Esophagus (tissue), 2 donors: Measurements from ENCODE around the gene NLRC5. TPM values are rescaled to one million over a fixed set of nuclear protein-coding genes. Genes with fewer than 3 reads are reported as not detected.
A peak's percentile ranks its signal among the peaks of the same experiment; 100 is the strongest.
"Not testable (repeated sequence)": the region's sequence is repeated elsewhere in the genome, so short reads cannot be mapped to it uniquely, and the experiment has no call there.

Experiments
- H3K27ac ChIP-seq, 2 donors: one replicate each; pipeline ENCODE4 v1.5.1; 2013; ENCODE audit warnings: low read depth in 2 of 2, mild to moderate bottlenecking in 2 of 2, inconsistent platforms in 1 of 2, low read length in 1 of 2, moderate library complexity in 1 of 2
- H3K27me3 ChIP-seq, 2 donors: one replicate each; pipeline ENCODE4 v1.6.1; 2013; ENCODE audit warnings: low read length in 2 of 2, control low read depth in 1 of 2, mild to moderate bottlenecking in 1 of 2; ENCODE audit not compliant: insufficient read depth in 2 of 2, control insufficient read depth in 1 of 2
- H3K36me3 ChIP-seq, 2 donors: one replicate each; pipeline ENCODE4 v1.6.1; 2013; ENCODE audit warnings: low read length in 1 of 2; ENCODE audit not compliant: control insufficient read depth in 2 of 2, insufficient read depth in 2 of 2
- H3K4me1 ChIP-seq, 2 donors: one replicate each; pipeline ENCODE4 v1.6.1; 2013; ENCODE audit warnings: low read length in 1 of 2; ENCODE audit not compliant: control insufficient read depth in 2 of 2, insufficient read depth in 2 of 2
- H3K4me3 ChIP-seq, 2 donors: one replicate each; pipeline ENCODE4 v1.5.1; 2013; ENCODE audit warnings: low read length in 2 of 2, mild to moderate bottlenecking in 2 of 2, low read depth in 1 of 2, moderate library complexity in 1 of 2
- H3K9me3 ChIP-seq, 2 donors: one replicate each; pipeline ENCODE4 v1.6.1; 2013; ENCODE audit warnings: mild to moderate bottlenecking in 2 of 2, low read depth in 1 of 2, low read length in 1 of 2, moderate library complexity in 1 of 2; ENCODE audit not compliant: control insufficient read depth in 2 of 2, insufficient read depth in 1 of 2
- WGBS, 2 donors: extraction: QIAGEN DNeasy Blood & Tissue Kit; methylation state at CpG; one replicate each; pipeline ENCODE4 v1.1.7; 2013; 5-methylcytosine and 5-hydroxymethylcytosine counted together
- polyA plus RNA-seq, 2 donors: library from polyadenylated mRNA; stranded (reverse); fragments of 200-250 nt; gene quantifications; one replicate each; pipeline ENCODE4 v1.2.3, GENCODE V29; 2013
- donor health status: healthy with polysubstance abuse.
- donor health status: Bipolar disorder and iron deficiency.

NLRC5 gene
- polyA plus RNA-seq, 2 donors: 11.3 to 21.7 TPM

DNA sequence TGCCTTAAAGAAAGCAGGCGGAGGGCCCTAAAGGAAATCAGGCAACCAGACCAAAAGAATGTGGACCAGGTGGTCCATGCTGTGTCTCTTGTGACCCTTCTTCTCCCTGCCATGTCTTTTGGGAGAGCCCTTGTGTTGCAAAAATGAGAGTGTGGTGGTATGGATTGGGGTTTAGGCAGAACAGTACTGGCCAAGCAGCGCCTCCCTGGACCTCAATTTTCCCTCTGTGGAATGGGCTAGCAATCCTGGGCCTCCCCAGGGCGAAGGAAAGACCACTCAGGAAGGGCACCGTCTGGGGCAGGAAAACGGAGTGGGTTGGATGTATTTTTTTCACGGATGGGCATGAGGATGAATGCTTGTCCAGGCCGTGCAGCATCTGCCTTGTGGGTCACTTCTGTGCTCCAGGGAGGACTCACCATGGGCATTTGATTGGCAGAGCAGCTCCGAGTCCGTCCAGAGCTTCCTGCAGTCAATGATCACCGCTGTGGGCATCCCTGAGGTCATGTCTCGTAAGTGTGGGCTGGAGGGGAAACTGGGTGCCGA is 7.6 kb upstream of the NLRC5 start:
- WGBS, 2 donors: 87 to 90% methylated on average over 12 of the region's 12 CpGs
- Histone ChIP-seq H3K4me3 (no peak overlapping the region), H3K9me3 (no peaks in the 10 kb centered on the region), H3K27ac (no peak overlapping the region), H3K36me3 (no peaks in the 10 kb centered on the region), H3K4me1 (peaks cover 0 to 10% of the 10 kb centered on the region in 2 donors), H3K27me3 (no peaks in the 10 kb centered on the region)

DNA sequence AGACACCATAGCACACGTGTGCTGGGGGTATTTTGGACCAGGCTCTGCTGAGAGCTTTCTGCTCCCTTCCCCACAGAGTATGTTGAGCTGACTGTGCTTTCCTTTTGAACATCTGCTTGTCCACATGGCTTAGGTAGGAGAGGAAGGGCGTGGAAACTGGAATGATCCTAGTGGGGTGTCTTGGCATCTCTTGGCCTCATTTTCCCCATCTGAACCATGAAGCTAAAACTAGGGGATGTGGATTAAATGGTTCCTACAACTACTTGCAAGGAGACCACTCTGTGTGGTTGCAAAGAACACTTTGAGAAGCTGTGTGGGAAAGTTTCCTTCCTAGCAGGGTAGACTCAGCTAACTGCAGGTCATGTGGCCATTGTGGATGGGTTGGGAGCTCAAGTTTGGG is 6.7 kb upstream of the NLRC5 start:
- Histone ChIP-seq H3K27ac (no peak overlapping the region), H3K36me3 (no peaks in the 10 kb centered on the region), H3K4me3 (no peak overlapping the region), H3K27me3 (no peaks in the 10 kb centered on the region), H3K4me1 (peaks cover 0 to 10% of the 10 kb centered on the region in 2 donors), H3K9me3 (no peaks in the 10 kb centered on the region)
- 87 to 93% methylated on average over 2 of the region's 2 CpGs for WGBS, 2 donors

GRCh38 chr16:56983211-56983751 is 6.1 kb upstream of the NLRC5 start:
- 68 to 78% methylated on average over 9 of the region's 9 CpGs for WGBS, 2 donors
- Histone ChIP-seq H3K4me3 (no peak overlapping the region), H3K27ac (no peak overlapping the region), H3K9me3 (no peaks in the 10 kb centered on the region), H3K27me3 (no peaks in the 10 kb centered on the region), H3K36me3 (no peaks in the 10 kb centered on the region), H3K4me1 (peaks cover 0 to 13% of the 10 kb centered on the region in 2 donors)

DNA sequence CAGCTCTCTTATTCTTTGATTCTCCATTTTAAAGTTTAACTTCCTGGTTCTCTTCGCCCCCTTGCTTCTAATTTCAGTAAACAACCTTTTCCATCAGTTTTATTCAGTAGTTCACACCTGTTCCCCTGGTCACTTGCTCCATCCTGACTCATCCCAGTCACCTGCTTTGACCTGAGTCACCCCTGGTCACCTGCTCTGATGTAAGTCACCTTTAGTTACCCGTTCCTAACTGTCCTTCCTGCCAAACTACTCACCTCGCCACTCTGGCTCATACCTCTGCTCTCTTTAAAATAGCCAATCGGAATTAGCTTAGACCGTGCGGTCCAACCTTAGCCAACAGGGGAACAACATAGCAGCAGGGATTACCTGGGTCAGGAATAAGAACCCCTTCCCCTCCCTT is 4.7 kb upstream of the NLRC5 start:
- H3K27ac ChIP-seq: no peak overlapping the region

DNA sequence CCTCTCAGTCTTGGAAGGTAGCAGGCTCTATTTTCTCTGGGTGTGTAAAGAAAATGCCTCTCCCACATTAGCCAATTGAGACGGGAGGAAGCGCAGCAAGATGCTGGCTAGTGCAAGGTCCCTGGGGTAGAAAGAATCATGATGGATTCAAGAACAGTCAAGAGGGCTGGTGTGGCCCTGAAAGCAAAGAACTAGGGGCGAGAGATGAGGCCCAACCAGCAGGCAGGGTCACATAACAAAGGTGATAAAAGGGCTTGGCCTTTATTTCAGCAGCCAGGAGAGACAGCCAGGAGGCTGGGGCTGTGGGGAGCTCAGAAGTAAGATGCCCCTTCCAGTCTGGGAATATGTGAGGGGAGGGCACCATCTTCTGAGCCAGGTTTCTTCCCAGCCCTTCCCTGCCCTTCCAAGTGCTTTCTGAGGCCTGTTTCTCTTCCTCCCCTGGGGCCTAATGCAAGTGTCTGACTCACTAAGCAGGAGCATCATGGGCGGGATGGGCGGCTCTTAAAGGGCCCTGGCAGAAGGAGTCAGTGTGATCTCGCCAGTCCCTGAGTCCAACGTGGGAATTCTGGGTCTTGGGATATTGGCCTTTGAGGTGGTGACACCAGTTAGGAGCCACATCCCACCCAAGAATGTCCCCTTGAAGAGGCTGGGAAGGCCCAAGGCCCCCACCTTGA is 3.9 kb upstream of the NLRC5 start:
- no peaks in the 10 kb centered on the region for H3K9me3 ChIP-seq
- no peaks in the 10 kb centered on the region for H3K36me3 ChIP-seq
- H3K27me3 ChIP-seq: no peaks in the 10 kb centered on the region
- H3K4me3 ChIP-seq: no peak overlapping the region
- 40 to 60% methylated on average over 7 of the region's 7 CpGs for WGBS, 2 donors
- H3K4me1 ChIP-seq: peaks cover 0 to 18% of the 10 kb centered on the region in 2 donors
- peak overlapping the region; percentile 15 to 75 for H3K27ac ChIP-seq

More for the DNA sequence above, 4.7 kb upstream of the NLRC5 start:
- H3K36me3 ChIP-seq: no peaks in the 10 kb centered on the region
- H3K4me3 ChIP-seq: no peak overlapping the region
- no peaks in the 10 kb centered on the region for H3K27me3 ChIP-seq
- peaks cover 0 to 18% of the 10 kb centered on the region in 2 donors for H3K4me1 ChIP-seq
- WGBS, 2 donors: 80 to 84% methylated on average over 6 of the region's 6 CpGs
- no peaks in the 10 kb centered on the region for H3K9me3 ChIP-seq

DNA sequence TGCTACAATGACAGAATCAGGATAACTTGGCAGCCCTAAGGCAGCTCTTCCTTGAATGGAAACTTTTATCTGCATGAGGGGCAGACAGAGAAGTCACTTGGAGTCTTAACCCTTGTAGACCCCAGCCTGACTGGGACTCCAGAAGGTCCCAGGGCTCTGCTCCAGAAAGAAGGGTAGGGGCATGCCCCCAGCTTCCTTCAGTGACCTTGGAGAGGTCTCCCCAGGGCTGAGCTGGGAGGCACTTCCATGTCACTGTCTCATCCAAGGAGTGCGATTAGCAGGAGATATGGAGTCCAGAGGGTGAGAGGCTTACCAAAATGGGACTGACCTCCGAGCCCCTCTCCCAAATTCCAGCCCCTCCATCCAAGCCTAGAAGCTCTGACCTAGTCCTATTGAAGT is 3.4 kb upstream of the NLRC5 start:
- Histone ChIP-seq H3K9me3 (no peaks in the 10 kb centered on the region), H3K4me3 (no peak overlapping the region), H3K36me3 (no peaks in the 10 kb centered on the region), H3K27me3 (no peaks in the 10 kb centered on the region), H3K4me1 (peaks cover 0 to 20% of the 10 kb centered on the region in 2 donors), H3K27ac (peak overlapping the region in 1 of 2 donors; percentile 75)
- WGBS, 2 donors: 65 to 69% methylated on average over 2 of the region's 2 CpGs

GRCh38 chr16:56986361-56986760 is 3.0 kb upstream of the NLRC5 start:
- H3K4me1 ChIP-seq: peaks cover 0 to 20% of the 10 kb centered on the region in 2 donors
- H3K4me3 ChIP-seq: no peak overlapping the region
- H3K9me3 ChIP-seq: no peaks in the 10 kb centered on the region
- H3K27me3 ChIP-seq: no peaks in the 10 kb centered on the region
- H3K36me3 ChIP-seq: no peaks in the 10 kb centered on the region
- 40 to 60% methylated on average over 1 of the region's 1 CpG for WGBS, 2 donors
- H3K27ac ChIP-seq: peak overlapping the region in 1 of 2 donors; percentile 75

DNA sequence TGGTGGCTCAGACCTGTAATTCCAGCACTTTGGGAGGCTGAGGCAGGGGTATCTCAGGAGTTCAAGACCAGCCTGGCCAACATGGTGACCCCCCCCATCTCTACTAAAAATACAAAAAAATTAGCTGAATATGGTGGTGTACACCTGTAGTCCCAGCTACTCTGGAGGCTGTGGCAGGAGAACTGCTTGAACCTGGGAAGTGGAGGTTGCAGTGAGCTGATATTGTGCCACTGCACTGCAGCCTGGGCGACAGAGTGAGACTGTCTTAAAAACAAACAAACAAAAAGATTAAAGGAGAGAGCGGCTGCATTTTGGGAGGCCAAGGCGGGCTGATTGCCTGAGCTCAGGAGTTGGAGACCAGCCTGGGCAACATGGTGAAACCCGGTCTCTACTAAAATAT is 2.4 kb upstream of the NLRC5 start:
- 91 to 92% methylated on average over 4 of the region's 4 CpGs for WGBS, 2 donors
- not testable (repeated sequence) for H3K4me3 ChIP-seq, H3K27ac ChIP-seq, H3K27me3 ChIP-seq, H3K9me3 ChIP-seq, H3K36me3 ChIP-seq
- peaks cover 0 to 20% of the 10 kb centered on the region in 2 donors for H3K4me1 ChIP-seq

DNA sequence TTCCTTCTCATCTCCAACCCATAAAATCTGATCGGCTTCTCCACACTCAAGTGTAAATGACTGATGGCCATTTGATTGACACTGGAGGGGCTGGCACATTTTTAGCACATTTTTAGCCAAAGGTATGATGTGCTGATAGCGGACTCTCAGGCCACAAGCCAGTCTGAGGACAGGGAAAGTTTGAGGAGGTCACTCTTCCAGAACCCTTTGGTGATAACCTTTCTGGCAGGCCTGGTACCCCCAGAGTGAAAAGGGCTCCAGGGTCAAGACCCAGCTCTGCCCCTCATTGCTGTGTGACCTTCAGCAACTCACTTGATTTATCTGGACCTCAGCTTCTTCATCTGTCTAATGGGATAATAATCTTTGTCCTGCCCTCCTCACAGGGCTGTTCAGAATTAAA is 1.7 kb upstream of the NLRC5 start:
- no peak overlapping the region for H3K27ac ChIP-seq
- no peaks in the 10 kb centered on the region for H3K36me3 ChIP-seq
- no peaks in the 10 kb centered on the region for H3K9me3 ChIP-seq
- H3K4me3 ChIP-seq: no peak overlapping the region
- H3K4me1 ChIP-seq: peaks cover 0 to 20% of the 10 kb centered on the region in 2 donors
- H3K27me3 ChIP-seq: no peaks in the 10 kb centered on the region
- 92 to 93% methylated on average over 2 of the region's 2 CpGs for WGBS, 2 donors
